Activated CD4-positive, alpha-beta T cell treated with anti-CD3 and anti-CD28 coated beads for 24 hours (primary cell): Measurements from ENCODE around the gene FBXO17.

Experiments
- DNase-seq, 2 donors: peaks; one replicate each; pipeline ENCODE4 v3.0.0-alpha.2; 2020; ENCODE audit warnings: low read depth in 2 of 2

Gene FBXO17

GRCh38 chr19:38891771-38892170, 83.8 kb downstream of the FBXO17 start:
- no peak for DNase-seq
